LNCAP (cell line): ENCODE measurements around the gene IFI16.

ENCODE experiments used
- CTCF ChIP-seq: fragments of 450-650 bp; IDR thresholded peaks from 2 replicates; pipeline ENCODE4 v1.5.1; 2017; ENCODE audit warnings: mild to moderate bottlenecking

Gene IFI16

GRCh38 chr1:159009287-159009686 lies 420 bp upstream of the IFI16 start:
- no peak for TF ChIP-seq CTCF

DNA sequence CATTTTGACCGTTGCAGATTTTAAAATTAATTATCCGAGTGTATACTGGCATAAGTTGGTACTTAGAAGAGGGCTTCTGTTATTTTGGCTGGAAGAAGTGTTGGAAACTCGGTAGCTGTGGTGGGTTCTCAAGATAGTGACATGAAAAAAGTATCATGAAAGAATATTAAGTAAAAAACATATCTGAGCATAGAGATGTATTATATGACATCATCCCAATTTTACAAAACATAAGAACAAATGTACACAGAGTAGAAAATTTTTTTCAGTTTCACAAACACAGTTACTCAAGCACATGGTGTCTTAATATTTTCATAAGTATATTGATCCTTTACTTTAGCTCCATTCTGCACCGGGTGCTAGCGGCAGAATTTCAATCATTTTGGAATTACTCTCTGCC lies 684 bp downstream of the IFI16 start:
- no peak for TF ChIP-seq CTCF

DNA sequence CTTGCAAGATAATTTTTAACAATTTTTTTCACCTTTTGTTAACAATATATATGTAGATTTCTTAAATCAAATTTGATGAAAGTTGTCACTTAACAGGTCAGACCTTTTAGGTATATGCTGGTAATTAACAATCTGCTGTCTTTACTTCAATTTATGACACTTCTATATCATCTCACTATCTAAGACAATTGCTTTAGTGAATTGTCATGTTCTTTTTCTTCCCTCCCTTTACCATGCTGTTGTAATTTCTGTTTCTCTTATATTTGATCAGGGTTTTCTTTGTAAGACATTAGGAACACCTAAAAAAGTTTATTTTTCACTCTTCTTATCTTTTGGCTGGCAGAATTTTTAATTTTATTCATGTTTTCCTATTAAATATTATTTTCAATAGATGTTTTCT lies 2.0 kb downstream of the IFI16 start:
- no peak for TF ChIP-seq CTCF

DNA sequence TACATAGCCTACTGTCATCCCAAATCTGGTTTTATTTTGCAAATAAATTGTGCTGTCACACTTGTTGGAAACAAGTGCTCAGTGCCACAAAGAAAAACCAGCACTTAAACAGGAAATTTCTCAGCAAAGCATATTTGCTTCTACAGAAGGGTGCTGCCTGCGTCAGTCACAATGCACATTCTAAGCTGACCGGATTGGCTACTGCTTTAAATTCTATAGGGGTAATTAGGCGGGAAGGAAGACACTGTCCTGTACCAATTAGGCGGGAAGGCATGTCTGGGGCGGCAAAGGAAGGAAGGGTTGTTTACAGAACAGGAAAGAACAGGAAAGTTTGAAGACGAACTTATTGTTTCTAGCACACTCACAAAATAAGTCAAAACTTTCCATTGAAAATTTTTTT lies 2.8 kb downstream of the IFI16 start:
- TF ChIP-seq CTCF: no peak

GRCh38 chr1:159014003-159014571 lies 4.4 kb downstream of the IFI16 start:
- no peak for TF ChIP-seq CTCF

- TF ChIP-seq CTCF: no peak
Observed at GRCh38 chr1:159014851-159015250, 5.1 kb downstream of the IFI16 start.

DNA sequence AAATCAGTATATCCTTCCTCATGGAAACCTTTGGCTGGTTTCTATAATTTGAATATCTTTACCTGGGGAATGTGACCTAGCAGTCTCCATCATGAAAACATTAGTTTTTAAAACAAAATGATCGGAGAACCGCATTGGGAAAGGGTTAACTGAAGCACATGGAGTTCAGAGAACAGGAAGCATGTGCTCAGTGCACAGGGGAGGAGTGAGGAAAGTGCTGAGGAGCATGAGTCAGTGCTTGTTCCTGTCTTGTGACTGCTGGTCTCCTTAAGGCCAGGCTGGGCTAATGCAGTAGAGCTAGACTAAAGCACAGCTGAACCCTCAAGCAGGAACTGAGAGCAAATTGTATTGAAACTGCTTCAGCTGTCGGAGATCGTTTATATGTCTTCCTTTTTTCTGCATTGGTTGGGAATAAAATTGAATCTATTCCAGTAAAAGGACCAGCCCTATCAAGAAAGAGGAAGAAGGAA lies 5.8 kb downstream of the IFI16 start:
- TF ChIP-seq CTCF: no peak

DNA sequence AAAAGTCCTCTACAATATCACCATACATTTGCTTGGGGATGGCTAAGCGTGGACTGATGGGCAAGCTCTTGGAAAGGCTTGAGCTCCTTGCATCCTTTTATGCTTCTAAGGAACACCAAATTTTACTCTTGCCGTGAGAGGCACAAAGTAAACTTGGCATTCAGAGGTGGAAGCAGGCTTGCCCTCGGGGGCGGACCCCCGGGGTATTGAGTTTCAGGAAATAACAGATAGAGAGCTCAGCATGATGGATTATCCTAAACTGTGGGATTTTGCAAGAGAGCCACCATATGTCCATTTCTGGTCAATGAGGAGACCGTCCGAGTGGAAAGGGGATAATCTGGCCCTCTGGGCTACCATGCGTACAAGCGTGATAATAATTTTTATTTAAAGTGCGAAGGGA lies 14.0 kb downstream of the IFI16 start:
- TF ChIP-seq CTCF: no peak
